HG02852 (cell line): ENCODE measurements around the gene RAB19.

Experiments
- ATAC-seq: cut with Tn5 transposase; IDR thresholded peaks from one replicate; pipeline ENCODE4 v1.9.1; 2021; ENCODE audit warnings: mild to moderate bottlenecking, moderate library complexity; ENCODE audit not compliant: unreplicated experiment

The RAB19 gene

DNA sequence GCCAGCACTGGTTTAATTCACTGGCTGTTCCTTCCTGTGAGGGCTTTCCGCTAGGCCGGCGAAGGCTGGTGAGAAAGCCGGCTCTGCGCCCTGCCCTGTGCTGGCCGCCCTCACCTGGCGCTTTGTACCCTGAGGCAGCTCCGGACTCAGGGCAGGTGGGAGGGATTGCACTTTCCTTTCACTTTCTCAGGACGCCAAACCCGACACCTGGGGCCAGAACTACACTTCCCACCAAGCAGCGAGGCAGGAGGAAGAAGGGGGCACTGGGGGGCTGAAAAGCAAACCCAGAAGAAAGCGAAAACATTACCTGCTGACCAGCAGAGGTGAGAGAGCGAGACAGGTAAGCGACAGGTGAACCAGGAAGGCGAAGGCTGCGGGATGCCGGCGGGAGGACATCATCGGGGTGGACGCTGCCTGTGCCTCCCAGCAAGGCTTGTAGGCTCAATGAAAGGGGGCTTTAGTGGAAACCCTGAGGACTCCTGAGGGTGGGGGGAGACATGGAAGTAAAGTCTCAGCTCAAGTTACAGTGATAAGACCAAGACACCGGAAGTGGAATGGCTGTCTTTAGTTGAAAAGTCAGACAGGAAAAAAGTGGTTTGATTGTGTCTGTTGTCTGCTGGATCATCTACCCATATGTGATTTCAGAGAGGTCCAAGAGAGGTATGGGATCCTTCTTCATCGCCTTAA, at the start of gene RAB19:
Gene RAB19 (plus strand): TSS at position 181 of the 687 bp plus-strand sequence. CDS start 3,589 bp downstream, outside the sequence.
- ATAC-seq: peak; percentile 69

DNA sequence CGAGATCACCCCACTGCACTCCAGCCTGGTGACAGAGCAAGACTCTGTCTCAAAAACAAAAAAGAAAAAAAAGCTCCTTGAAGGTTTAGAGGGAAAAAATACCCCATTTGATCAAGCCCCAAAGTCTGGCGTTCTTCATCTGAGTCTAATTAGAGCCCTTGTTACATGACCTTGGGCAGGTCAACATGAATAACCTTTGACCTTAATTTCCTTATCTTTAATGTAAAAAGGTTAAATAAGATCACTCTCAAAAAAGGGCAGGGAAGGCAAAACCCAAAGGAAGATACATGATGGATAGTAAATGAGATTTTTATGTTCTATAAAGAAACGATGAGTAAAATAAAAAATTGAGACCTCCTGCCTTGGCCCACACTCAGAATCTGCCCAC, 45.8 kb upstream of the RAB19 start:
- ATAC-seq: no peak

DNA sequence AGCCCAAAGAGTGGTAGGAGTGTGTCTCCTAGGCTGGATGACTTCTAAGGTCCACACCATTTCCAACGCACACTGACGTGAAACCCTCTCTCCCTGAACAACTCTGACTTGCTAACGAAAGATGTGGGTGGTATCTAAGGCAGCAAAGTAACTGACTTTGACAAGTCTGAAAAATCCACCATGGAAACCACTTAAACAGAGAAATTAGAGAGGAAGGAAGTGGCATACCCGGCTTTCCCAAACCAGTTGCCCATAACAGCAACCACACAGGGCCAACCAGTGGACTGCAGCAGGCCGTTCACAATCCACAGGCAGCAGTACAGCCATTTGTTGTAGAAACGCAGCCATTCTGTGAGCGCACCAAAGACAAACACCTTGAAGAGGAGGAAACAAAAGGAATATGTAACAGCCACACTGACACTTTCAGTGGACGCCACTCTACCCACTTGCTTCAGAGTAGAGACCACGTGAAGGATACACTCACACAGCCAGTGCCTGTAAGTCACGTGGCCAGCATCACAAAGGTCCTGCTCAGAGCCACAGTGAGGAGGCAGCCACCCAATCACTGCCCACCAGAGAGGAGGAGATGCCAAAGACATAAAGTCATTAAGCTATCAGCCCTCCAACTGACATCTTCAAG, 45.3 kb upstream of the RAB19 start:
- no peak for ATAC-seq

DNA sequence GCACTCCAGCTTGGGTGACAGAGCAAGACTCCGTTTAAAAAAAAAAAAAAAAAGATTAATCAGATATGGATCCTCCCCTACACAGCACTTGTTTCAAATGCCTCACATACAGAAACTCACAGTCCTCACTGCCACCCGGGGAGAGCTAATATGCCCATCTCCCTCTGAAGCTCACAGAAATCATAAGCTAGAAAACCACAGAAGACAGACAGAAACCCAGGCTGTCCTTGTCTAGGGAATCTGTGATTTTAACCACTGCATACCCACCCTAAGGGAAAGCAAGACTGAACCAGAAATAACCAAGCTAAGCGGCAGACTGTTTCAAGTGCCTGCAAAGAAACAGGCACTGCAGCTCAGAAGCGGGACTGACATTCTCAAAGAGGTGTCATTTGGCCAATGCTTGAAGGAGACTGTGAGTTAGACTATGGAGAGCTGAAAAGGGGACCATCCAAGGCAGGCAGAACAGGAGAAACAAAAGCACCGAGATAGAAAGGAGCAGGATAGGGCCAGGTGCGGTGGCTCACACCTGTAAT, 43.1 kb upstream of the RAB19 start:
- no peak for ATAC-seq

GRCh38 chr7:140364819-140365218, 39.0 kb upstream of the RAB19 start:
- no peak for ATAC-seq

GRCh38 chr7:140367528-140367927, 36.3 kb upstream of the RAB19 start:
- ATAC-seq: no peak

DNA sequence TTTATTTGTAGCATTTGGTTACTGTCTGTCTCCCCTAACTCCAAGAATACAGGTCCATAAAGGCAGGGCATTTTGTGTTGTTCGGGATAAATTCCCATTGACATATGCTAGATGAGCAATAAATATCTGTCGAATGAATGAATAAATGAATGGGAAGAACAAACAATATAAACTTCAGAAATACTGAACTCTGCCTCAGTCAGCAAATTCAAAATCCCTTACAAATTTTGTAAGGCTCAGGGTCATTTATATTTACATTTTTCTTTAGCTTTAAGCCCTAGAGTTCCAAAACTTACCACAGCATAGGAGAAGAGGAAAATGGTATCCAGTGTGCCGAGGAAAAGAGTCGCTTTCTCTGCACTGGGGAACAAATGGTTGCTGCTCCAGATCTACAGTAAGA, 34.6 kb upstream of the RAB19 start:
- ATAC-seq: no peak

- ATAC-seq: no peak
Measured at GRCh38 chr7:140375323-140375722, 28.5 kb upstream of the RAB19 start.

DNA sequence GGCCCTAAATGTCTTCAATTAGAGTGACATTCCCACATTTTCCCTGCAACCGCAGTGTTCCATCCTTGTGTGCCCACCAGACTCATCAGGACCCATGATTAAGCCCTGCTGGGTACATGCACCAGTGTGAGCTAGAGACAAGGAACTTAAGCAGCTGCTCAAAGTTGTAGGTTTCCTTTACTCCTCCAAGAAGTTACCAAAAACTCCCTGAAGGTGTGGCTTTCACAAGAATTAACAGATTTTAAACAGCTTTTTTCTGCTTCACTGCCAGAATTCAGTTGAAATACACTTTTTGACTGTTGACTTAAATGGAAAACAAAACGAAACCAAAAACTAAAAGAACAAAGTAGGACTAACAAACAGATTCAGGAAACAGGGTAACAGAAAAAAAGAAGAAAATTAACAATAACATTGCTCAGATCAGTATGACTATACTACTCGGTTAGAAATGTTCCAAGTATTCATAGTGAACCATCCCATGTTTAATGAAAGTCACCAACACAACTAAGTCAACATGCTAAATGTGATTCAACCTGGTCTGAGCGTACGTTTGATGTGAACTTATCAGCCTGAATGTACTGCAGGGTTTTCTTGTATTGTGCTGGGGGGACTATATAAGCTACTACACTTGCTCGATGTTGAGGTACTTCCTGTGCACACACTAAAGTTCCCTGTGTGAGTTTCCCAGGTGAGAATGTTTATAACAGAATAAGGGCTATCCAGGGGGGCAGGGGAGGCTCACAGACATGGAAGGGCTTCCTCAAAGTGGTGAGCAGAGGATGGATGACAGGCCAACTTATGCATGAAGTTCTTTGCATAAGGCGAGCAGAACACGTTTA, 27.7 kb upstream of the RAB19 start:
- no peak for ATAC-seq

DNA sequence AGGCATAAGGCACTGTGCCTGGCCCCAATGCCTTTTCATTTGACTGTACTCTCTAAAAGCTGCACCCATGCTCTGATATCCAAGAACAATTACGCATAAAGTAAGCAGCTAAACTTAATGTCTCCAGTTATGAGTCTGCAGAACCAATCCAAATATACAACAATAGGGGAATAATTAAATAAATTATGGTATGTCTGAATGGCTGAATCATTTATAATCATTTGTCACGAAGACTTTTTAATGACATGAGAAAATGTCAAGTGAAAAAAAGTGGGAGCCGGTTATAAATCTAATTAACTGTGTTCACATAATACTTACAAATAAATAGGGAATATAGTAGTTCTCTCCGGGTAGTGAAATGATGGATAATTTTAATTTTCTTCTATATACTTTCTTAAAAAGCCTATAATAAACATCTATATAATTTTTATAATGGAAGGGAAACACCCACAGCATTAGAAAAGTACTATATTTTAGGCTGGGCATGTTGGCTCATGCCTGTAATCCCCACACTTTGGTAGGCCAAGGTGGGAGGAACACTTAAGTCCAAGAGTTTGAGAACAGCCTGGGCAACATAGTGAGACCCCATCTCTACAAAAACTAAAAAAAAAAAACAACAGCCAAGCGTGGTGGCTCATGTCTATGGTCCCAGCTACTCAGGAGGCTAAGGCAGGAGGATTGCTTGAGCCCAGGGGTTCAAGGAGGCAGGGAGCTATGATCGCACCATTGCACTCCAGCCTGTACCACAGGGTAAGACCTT, 19.7 kb upstream of the RAB19 start:
- no peak for ATAC-seq

- ATAC-seq: no peak
Measured at GRCh38 chr7:140384894-140385545, 18.8 kb upstream of the RAB19 start.

DNA sequence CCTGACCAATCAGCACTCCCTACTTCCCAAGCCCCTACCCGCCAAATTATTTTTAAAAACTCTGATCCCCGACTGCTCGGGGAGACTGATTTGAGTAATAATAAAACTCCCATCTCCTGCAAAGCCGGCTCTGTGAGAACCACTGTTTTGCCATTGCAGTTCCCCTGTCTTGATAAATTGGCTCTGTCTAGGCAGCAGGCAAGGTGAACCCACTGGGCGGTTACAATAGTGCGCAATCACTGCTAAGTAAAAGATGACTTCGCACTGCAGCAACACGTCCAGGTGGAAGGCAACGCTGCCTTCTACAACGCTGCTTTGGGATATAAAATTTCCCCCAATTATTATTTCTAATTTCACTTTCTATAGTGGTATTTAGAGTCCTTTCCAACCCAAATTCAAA, 14.4 kb upstream of the RAB19 start:
- no peak for ATAC-seq

DNA sequence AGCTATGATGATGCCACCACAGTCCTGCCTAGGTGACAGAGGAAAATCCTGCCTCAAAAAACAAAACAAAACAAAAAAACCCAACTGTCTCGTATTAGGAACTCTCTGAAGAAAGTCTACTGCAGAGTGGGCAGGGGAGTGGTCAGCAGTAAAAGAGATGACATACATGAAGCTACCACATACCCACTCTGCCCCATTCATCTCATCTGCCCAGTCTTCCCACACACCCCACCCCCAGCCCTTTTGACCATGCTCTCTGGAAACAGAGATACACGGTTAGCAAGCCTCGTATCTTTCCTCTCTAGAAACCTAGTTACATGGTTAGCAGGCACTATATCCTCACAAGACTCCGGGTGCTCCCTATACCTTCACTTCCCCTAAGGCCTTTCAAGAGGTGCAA, 13.8 kb upstream of the RAB19 start:
- no peak for ATAC-seq

DNA sequence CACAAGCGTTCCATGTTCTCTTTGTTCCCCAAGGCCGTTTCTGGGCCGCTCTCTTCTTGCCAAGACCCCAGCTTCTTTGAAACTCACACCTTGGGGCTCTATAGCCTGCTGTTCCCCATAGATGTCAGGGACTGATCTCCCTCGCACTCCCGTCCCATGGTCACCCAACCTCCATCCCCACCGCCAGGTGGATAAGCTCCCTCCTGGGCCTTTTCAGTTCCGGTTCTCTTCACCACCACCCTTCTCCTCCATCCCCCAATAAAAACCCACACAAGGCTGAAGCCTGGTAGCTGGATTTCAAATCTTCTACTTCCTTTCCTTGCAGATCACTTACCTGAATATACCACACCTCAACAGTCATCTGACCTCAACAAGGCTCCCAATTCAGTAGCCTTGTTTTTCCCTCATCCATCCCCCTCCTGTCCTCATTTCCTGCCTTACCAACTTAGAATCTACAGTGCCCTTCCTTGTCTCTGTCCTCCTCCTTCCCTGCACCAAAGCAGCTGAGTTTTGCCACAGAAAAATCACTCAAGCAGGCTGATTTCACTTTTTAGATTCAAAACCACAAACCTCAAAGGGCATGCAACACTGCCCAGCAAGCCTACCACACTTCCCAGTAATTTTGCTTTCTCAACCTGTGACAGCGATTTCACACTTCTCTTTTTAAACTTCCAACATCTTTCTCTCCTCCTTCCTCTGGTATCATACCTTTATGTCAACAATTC, 13.2 kb upstream of the RAB19 start:
- ATAC-seq: peak; percentile 80

DNA sequence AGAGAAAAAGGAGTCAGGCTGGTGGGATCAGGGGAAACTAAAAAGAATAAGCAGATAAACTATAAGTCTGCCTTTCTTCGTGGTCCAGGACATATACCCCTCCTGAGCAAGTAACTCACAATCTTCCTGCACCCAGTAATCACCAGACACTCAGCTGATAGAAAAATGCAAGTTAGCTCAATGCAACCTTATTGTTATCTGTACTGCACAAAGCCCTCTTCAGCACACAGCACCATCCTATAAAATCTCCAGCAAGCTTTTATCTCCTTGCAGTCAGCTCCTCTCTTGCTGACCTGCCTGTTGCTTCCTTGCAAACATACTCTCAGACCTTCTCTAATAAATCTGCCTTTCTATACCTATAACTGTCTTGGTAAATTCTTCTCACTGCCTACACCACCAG, 12.2 kb upstream of the RAB19 start:
- no peak for ATAC-seq

DNA sequence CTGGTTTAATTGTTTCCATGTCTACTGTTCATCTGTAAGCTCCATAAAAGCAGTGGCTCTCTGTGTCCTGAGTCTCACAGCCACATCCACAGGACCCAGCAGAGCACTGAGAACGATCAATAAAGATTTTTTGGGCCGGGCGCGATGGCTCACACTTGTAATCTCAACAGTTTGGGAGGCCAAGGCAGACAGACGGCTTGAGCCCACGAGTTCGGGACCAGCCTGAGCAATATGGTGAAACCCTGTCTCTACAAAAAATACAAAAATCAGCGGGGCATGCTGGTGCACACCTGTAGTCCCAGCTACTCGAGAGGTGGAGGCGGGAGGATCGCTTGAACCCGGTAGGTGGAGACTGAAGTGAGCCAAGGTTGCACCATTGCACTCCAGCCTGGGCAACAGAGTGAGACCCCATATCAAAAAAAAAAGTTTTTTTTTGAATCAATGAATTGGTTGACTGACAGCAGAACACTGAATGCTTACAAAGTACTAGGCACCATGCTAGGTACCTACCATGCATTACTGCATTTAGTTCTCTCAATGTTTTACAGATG, 10.0 kb upstream of the RAB19 start:
- no peak for ATAC-seq

DNA sequence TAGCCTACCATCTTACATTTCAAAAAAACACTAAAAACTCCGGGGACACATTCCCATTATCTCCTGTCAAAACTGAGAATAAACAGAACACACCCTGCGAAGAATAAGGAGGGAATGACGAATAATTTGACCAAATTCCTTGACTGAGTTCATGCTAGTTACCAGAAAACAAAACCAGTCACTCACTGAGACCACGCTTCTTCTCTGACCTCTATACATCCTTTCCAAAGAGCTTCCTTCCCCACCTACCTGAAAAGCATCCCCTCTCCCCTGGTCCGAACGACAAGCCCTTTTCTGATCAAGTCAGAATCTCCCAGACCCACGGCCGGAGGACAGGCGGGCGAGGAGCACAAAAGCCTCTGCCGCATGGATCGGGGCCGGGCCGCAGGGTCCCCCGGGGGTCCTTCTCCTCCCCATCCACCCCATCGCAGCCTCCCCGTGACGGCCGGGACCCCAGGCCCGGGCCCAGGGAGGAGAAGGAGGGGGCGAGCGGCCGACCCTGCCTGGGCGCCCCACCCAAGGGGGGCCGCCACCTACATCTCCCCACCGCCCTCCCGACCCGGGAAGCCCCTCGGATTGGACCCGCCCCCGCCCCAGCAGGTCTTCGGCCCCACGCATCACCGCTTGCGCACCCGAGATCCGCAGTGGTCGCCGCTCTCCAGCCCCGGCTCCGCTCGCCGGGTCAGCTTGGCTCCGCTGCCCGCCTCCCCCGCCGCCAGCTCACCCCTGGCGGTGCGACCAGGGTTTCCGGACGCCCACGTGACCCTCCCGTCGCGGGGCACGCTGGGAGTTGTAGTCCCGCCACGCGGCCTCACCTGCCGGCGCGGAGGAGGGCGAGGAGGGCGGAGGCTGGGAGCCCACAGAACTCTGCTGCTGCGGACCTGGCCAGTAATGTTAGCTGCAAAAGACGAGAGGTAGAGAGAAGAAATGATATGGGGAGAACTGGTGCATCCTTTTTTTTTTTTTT, 5.8 kb upstream of the RAB19 start, which contains the start of gene SLC37A3:
Gene SLC37A3 (minus strand): TSS at position 747 of the 967 bp plus-strand sequence. CDS start 16,004 bp downstream, outside the sequence.
- ATAC-seq: peak; percentile 99

DNA sequence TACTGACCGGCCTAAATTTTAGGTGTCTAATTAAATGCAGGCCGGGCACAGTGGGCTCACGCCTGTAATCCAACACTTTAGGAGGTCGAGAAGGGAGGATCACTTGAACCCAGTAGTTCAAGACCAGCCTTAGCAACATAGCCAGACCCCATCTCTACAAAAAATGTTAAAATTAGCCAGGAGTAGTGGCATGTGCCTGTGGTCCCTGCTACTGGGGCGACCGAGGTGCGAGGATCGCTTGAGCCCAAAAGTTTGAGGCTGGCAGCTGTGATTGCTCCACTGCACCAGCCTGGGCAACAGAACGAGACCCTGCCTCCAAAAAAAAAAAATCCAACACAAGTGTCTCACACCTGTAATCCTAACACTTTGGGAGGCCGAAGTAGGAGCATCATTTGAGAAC, 5.0 kb upstream of the RAB19 start:
- no peak for ATAC-seq
